ENCODE data around the gene C11orf86.

Gene C11orf86

GRCh38 chr11:67022961-67023956 is 48.2 kb downstream of the C11orf86 start, which contains the start of gene SYT12:
Gene SYT12 (plus strand): TSS chr11:67023134. CDS start chr11:67030145, 7,011 bp downstream.
- Histone ChIP-seq H3K9me2 (ENCODE audit: low read depth, low read length) (no peaks in the 10 kb centered on the region), H3K36me3 (ENCODE audit: insufficient read depth, low read length) (no peaks in the 10 kb centered on the region; the same call in 1 of the 2 replicates), H3K4me1 (ENCODE audit: insufficient read depth, low read length, severe bottlenecking) (peaks cover 10% of the 10 kb centered on the region), H3K4me3 (ENCODE audit: low read depth, low read length, poor library complexity, severe bottlenecking) (no peak within 1 kb of the TSS), H3K79me2 (ENCODE audit: insufficient read depth, low read length) (no peaks in the 10 kb centered on the region), H3K9ac (ENCODE audit: low read length) (no peak within 1 kb of the TSS), H4K20me1 (ENCODE audit: insufficient read depth, low read length) (no peaks in the 10 kb centered on the region), H3K9me3 (ENCODE audit: low read length) (no peaks in the 10 kb centered on the region), H2AFZ (ENCODE audit: low read length) (no peak within 1 kb of the TSS), H3K27ac (ENCODE audit: low read depth, low read length, poor library complexity, severe bottlenecking) (no peak within 1 kb of the TSS), H3K4me2 (ENCODE audit: low read length) (no peak within 1 kb of the TSS), H3K27me3 (ENCODE audit: insufficient read depth, low read length) (no peaks in the 10 kb centered on the region; the same call in 1 of the 2 replicates), H3F3A (ENCODE audit: insufficient read depth, low read length) (no peaks in the 10 kb centered on the region)
- no peak for TF ChIP-seq EZH2 (IDR thresholded peaks at IDR 0.05; ENCODE audit: borderline replicate concordance, low read length)
- TF ChIP-seq, protein P1, sequence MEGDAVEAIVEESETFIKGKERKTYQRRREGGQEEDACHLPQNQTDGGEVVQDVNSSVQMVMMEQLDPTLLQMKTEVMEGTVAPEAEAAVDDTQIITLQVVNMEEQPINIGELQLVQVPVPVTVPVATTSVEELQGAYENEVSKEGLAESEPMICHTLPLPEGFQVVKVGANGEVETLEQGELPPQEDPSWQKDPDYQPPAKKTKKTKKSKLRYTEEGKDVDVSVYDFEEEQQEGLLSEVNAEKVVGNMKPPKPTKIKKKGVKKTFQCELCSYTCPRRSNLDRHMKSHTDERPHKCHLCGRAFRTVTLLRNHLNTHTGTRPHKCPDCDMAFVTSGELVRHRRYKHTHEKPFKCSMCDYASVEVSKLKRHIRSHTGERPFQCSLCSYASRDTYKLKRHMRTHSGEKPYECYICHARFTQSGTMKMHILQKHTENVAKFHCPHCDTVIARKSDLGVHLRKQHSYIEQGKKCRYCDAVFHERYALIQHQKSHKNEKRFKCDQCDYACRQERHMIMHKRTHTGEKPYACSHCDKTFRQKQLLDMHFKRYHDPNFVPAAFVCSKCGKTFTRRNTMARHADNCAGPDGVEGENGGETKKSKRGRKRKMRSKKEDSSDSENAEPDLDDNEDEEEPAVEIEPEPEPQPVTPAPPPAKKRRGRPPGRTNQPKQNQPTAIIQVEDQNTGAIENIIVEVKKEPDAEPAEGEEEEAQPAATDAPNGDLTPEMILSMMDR (IDR thresholded peaks at IDR 0.05; ENCODE audit: low read length), result no peak

- no peaks in the 10 kb centered on the region for H3F3A ChIP-seq (ENCODE audit: insufficient read depth, low read length)
- H3K4me3 ChIP-seq (ENCODE audit: low read depth, low read length, poor library complexity, severe bottlenecking), result no peak overlapping the region
- no peak overlapping the region for H2AFZ ChIP-seq (ENCODE audit: low read length)
- H3K4me1 ChIP-seq (ENCODE audit: insufficient read depth, low read length, severe bottlenecking), result peaks cover 17% of the 10 kb centered on the region
- no peak overlapping the region for H3K9ac ChIP-seq (ENCODE audit: low read length)
- no peaks in the 10 kb centered on the region for H4K20me1 ChIP-seq (ENCODE audit: insufficient read depth, low read length)
- TF ChIP-seq EZH2 (IDR thresholded peaks at IDR 0.05; ENCODE audit: borderline replicate concordance, low read length), result no peak
- TF ChIP-seq, protein P1 (IDR thresholded peaks at IDR 0.05; ENCODE audit: low read length), result no peak
- no peaks in the 10 kb centered on the region; the same call in 1 of the 2 replicates for H3K27me3 ChIP-seq (ENCODE audit: insufficient read depth, low read length)
- no peaks in the 10 kb centered on the region for H3K9me2 ChIP-seq (ENCODE audit: low read depth, low read length)
- no peaks in the 10 kb centered on the region for H3K9me3 ChIP-seq (ENCODE audit: low read length)
- no peak overlapping the region for H3K27ac ChIP-seq (ENCODE audit: low read depth, low read length, poor library complexity, severe bottlenecking)
- H3K79me2 ChIP-seq (ENCODE audit: insufficient read depth, low read length), result no peaks in the 10 kb centered on the region
- H3K36me3 ChIP-seq (ENCODE audit: insufficient read depth, low read length), result no peaks in the 10 kb centered on the region; the same call in 1 of the 2 replicates
- no peak overlapping the region for H3K4me2 ChIP-seq (ENCODE audit: low read length)
Observed at GRCh38 chr11:67023957-67024353, 48.9 kb downstream of the C11orf86 start.

- no peaks in the 10 kb centered on the region for H3K79me2 ChIP-seq (ENCODE audit: insufficient read depth, low read length)
- H3K9me3 ChIP-seq (ENCODE audit: low read length), result no peaks in the 10 kb centered on the region
- no peak for TF ChIP-seq EZH2 (IDR thresholded peaks at IDR 0.05; ENCODE audit: borderline replicate concordance, low read length)
- TF ChIP-seq, protein P1 (IDR thresholded peaks at IDR 0.05; ENCODE audit: low read length), result no peak
- no peaks in the 10 kb centered on the region for H3K9me2 ChIP-seq (ENCODE audit: low read depth, low read length)
- no peak overlapping the region for H3K9ac ChIP-seq (ENCODE audit: low read length)
- no peak overlapping the region for H3K27ac ChIP-seq (ENCODE audit: low read depth, low read length, poor library complexity, severe bottlenecking)
- H3K27me3 ChIP-seq (ENCODE audit: insufficient read depth, low read length), result no peaks in the 10 kb centered on the region; the same call in 1 of the 2 replicates
- H3K4me2 ChIP-seq (ENCODE audit: low read length), result no peak overlapping the region
- H4K20me1 ChIP-seq (ENCODE audit: insufficient read depth, low read length), result no peaks in the 10 kb centered on the region
- H3K36me3 ChIP-seq (ENCODE audit: insufficient read depth, low read length), result no peaks in the 10 kb centered on the region
- peaks cover 18% of the 10 kb centered on the region for H3K4me1 ChIP-seq (ENCODE audit: insufficient read depth, low read length, severe bottlenecking)
- no peak overlapping the region for H2AFZ ChIP-seq (ENCODE audit: low read length)
- H3K4me3 ChIP-seq (ENCODE audit: low read depth, low read length, poor library complexity, severe bottlenecking), result no peak overlapping the region
- no peaks in the 10 kb centered on the region for H3F3A ChIP-seq (ENCODE audit: insufficient read depth, low read length)
Observed at GRCh38 chr11:67024410-67024809, 49.3 kb downstream of the C11orf86 start.

Measured in OCI-LY1 (cell line).